Kidney (tissue), 14 donors: Measurements from ENCODE around the gene MTPN. TPM values are rescaled to one million over a fixed set of nuclear protein-coding genes. Genes with fewer than 3 reads are reported as not detected.

Experiments
- DNase-seq, 5 donors: peaks; one replicate each; pipeline ENCODE4 v3.0.0-alpha.2; 2013 to 2020
- FAIRE-seq: peaks from 2 replicates; lab custom pipeline; 2012; peaks lifted over from hg19 to GRCh38; lab: Jason Lieb, UNC
- H3K27ac ChIP-seq, 2 donors: one replicate each; pipeline ENCODE4 v1.7.0; 2013; ENCODE audit warnings: low read depth in 2 of 2, low read length in 2 of 2, inconsistent platforms in 1 of 2
- H3K27me3 ChIP-seq: one replicate; pipeline ENCODE4 v1.7.1; 2013; ENCODE audit warnings: low read length, inconsistent platforms; ENCODE audit not compliant: control insufficient read depth, insufficient read depth
- H3K36me3 ChIP-seq, 3 donors: one replicate each; pipeline versions ENCODE4 v1.7.0 to v1.7.1; 2013; ENCODE audit warnings: low read length in 3 of 3, control low read depth in 1 of 3, inconsistent platforms in 1 of 3; ENCODE audit not compliant: insufficient read depth in 3 of 3, control insufficient read depth in 2 of 3
- H3K4me1 ChIP-seq, 3 donors: one replicate each; pipeline versions ENCODE4 v1.7.0 to v1.7.1; 2013; ENCODE audit warnings: low read length in 3 of 3, inconsistent platforms in 1 of 3, low read depth in 1 of 3; ENCODE audit not compliant: control insufficient read depth in 2 of 3, insufficient read depth in 2 of 3
- H3K4me3 ChIP-seq, 3 donors: one replicate each; pipeline versions ENCODE4 v1.7.0 to v1.8.1; 2013; ENCODE audit warnings: low read length in 3 of 3, control low read depth in 1 of 3, inconsistent platforms in 1 of 3
- H3K9ac ChIP-seq, 3 donors: one replicate each; pipeline versions ENCODE4 v1.7.0 to v1.7.1; 2013; ENCODE audit warnings: low read length in 3 of 3, control low read depth in 1 of 3, inconsistent platforms in 1 of 3
- H3K9me3 ChIP-seq, 3 donors: one replicate each; pipeline versions ENCODE4 v1.7.0 to v1.7.1; 2013; ENCODE audit warnings: low read length in 3 of 3, control low read depth in 1 of 3, inconsistent platforms in 1 of 3; ENCODE audit not compliant: control insufficient read depth in 2 of 3, insufficient read depth in 1 of 3
- CTCF ChIP-seq: IDR thresholded peaks from 3 replicates; pipeline ENCODE4 v1.5.1; 2012; ENCODE audit warnings: mild to moderate bottlenecking, moderate library complexity, borderline replicate concordance; ENCODE audit not compliant: insufficient read depth; ENCODE audit errors: extremely low read depth
- intact Hi-C: fragments of 100-400 bp; cut with DNase I; formaldehyde crosslinking; loops from one replicate; pipeline ENCODE4 v1.11.1; 2022
- polyA plus RNA-seq: library from polyadenylated mRNA; stranded (reverse); fragments of 350-450 nt; fragmentation: Illumina TruSeq; extraction: RNeasy Lipid Tissue Mini Kit (QIAGEN cat#74804); gene quantifications from one replicate; pipeline ENCODE4 v1.2.3, GENCODE V29; 2014; ENCODE audit warnings: low read depth, low replicate concordance; ENCODE audit not compliant: insufficient read depth
- total RNA-seq: library from RNA; stranded (reverse); fragmentation: NEBNext Ultra II Directional; extraction: Animal tissue kit (Norgen Biotek cat#: 25700); gene quantifications from one replicate; pipeline ENCODE4 v1.2.1, GENCODE V29; 2021
- donor health status: control.
- donor health status: control.
- donor health status: control.
- donor health status: control.
- donor health status: control.
- donor health status: DM: yes; HTN: yes; CAD: no.
- donor health status: Normal renal cell carcinoma (clear cell type).

Gene MTPN
- total and polyA plus RNA-seq, 2 donors from 2014 or later: 43.1 to 101 TPM

- DNase-seq (no peak), FAIRE-seq (no peak)
- no peak for TF ChIP-seq CTCF
- Histone ChIP-seq H3K9ac (no peak overlapping the region), H3K4me1 (no peaks in the 10 kb centered on the region), H3K27ac (no peak overlapping the region), H3K4me3 (no peak overlapping the region), H3K9me3 (no peaks in the 10 kb centered on the region), H3K27me3 (no peaks in the 10 kb centered on the region), H3K36me3 (peaks cover 8 to 20% (median 9%) of the 10 kb centered on the region in 3 donors)
- intact Hi-C loops: no loop called here
Observed at GRCh38 chr7:135946289-135947055, 30.7 kb downstream of the MTPN start.

- H3K27me3 ChIP-seq: no peaks in the 10 kb centered on the region
- FAIRE-seq: no peak
- peaks cover 0 to 5% (median 2%) of the 10 kb centered on the region in 3 donors for H3K36me3 ChIP-seq
- H3K9me3 ChIP-seq: no peaks in the 10 kb centered on the region
- DNase-seq: no peak
- H3K9ac ChIP-seq: no peak overlapping the region
- intact Hi-C loops: no loop called here
- no peak overlapping the region for H3K4me3 ChIP-seq
- H3K4me1 ChIP-seq: no peaks in the 10 kb centered on the region
- no peak for TF ChIP-seq CTCF
- H3K27ac ChIP-seq: no peak overlapping the region
Observed at GRCh38 chr7:135944753-135945152, 32.4 kb downstream of the MTPN start.

- DNase-seq: peak in 2 of 5 donors; percentile 24 to 63
- FAIRE-seq: no peak
- no peak for TF ChIP-seq CTCF
Observed at GRCh38 chr7:135943134-135943879, 33.9 kb downstream of the MTPN start.

More at GRCh38 chr7:135943134-135943879, 33.9 kb downstream of the MTPN start:
- peaks cover 0 to 3% (median 0%) of the 10 kb centered on the region in 3 donors for H3K4me1 ChIP-seq
- no peaks in the 10 kb centered on the region for H3K27me3 ChIP-seq
- H3K4me3 ChIP-seq: no peak overlapping the region
- no peak overlapping the region for H3K9ac ChIP-seq
- H3K9me3 ChIP-seq: no peaks in the 10 kb centered on the region
- intact Hi-C loops: no loop called here
- H3K36me3 ChIP-seq: no peaks in the 10 kb centered on the region
- H3K27ac ChIP-seq: no peak overlapping the region
